ENCODE data around the gene WDR62. TPM values are rescaled to one million over a fixed set of nuclear protein-coding genes. Genes with fewer than 3 reads are reported as not detected.

The WDR62 gene
- total and polyA plus RNA-seq, 2 donors (not counting 3 experiments of a cell fraction or from before 2014, with no cell fraction given) = 8.0 to 13.4 TPM

GRCh38 chr19:36072081-36072480 lies 17.4 kb downstream of the WDR62 start:
- no peak overlapping the region for H3K4me2 ChIP-seq (ENCODE audit: insufficient read depth, low read length)
- FAIRE-seq = no peak
- CTCF ChIA-PET = interaction anchor here (1.6 kb wide), 1 partner anchor 18 kb away, joined by 3 read pairs; the partner anchor contains the start of gene THAP8

GRCh38 chr19:36073121-36073876 lies 18.6 kb downstream of the WDR62 start:
- Histone ChIP-seq H3K27ac (ENCODE audit: insufficient read depth, low read depth, low read length) (no peak overlapping the region), H3K36me3 (ENCODE audit: control insufficient read depth in 2 of 2, extremely low read depth in 1 of 2, insufficient read depth in 2 of 2, low read length in 2 of 2) (peaks cover 0 to 1% of the 10 kb centered on the region in 2 experiments), H3K9me3 (replicated peaks; ENCODE audit: control insufficient read depth, insufficient read depth, low read length) (no peaks in the 10 kb centered on the region), H3K4me3 (replicated peaks in 1 of 3; ENCODE audit: insufficient read depth in 1 of 3, low read depth in 1 of 3, low read length in 3 of 3) (no peak overlapping the region), H3K9ac (replicated peaks; ENCODE audit: extremely low read depth, insufficient read depth, low read length) (no peak overlapping the region), H3K79me2 (ENCODE audit: control insufficient read depth, insufficient read depth, low read length) (no peaks in the 10 kb centered on the region), H4K20me1 (replicated peaks; ENCODE audit: control insufficient read depth, extremely low read depth, insufficient read depth, low read length) (no peaks in the 10 kb centered on the region), H3K4me1 (ENCODE audit: control insufficient read depth, extremely low read depth, insufficient read depth, low read length) (peaks cover 9% of the 10 kb centered on the region), H3K4me2 (ENCODE audit: insufficient read depth, low read length) (no peak overlapping the region), H3K27me3 (ENCODE audit: control insufficient read depth in 2 of 2, insufficient read depth in 2 of 2, low read length in 2 of 2) (no peaks in the 10 kb centered on the region), H3K9me1 (replicated peaks; ENCODE audit: control insufficient read depth, extremely low read depth, insufficient read depth, low read length) (no peaks in the 10 kb centered on the region), H2AFZ (ENCODE audit: low read depth, low read length) (no peak overlapping the region)
- dilution Hi-C loops (cut with MboI; ENCODE audit: extremely low pct_ligation_motif_present, low sequenced_read_pairs) (no loop called here), intact Hi-C loops (cut with micrococcal nuclease) (no loop called here)
- POLR2A ChIA-PET = no interaction called here
- no TSS peak for BruUV-seq (replicated peaks)
- FAIRE-seq (no peak), DNase-seq (ENCODE audit: low read depth, low spot score) (no peak)
- no peak for TF ChIP-seq MAX (IDR thresholded peaks at IDR 0.05; ENCODE audit: insufficient read depth, insufficient read length)
- no peak for TF ChIP-seq POLR2AphosphoS5 (IDR thresholded peaks at IDR 0.05; ENCODE audit: insufficient read depth, low read depth, low read length)
- no peak for TF ChIP-seq FOS (IDR thresholded peaks at IDR 0.05; ENCODE audit: borderline replicate concordance, insufficient read depth, low read length)
- TF ChIP-seq POLR2A (IDR thresholded peaks at IDR 0.05; ENCODE audit: low read depth, low read length) = no peak
- TF ChIP-seq GATA2 (IDR thresholded peaks at IDR 0.05; ENCODE audit: insufficient read depth, insufficient read length, low read depth, low read length) = no peak
- TF ChIP-seq JUN (IDR thresholded peaks at IDR 0.05; ENCODE audit: borderline replicate concordance, insufficient read depth, insufficient read length, low read depth) = no peak
- no peak for TF ChIP-seq CTCF (IDR thresholded peaks at IDR 0.05; ENCODE audit: extremely low read depth in 1 of 2, insufficient read depth in 1 of 2, low read depth in 1 of 2, low read length in 2 of 2)
- TF ChIP-seq EZH2 (IDR thresholded peaks at IDR 0.05; ENCODE audit: borderline replicate concordance, low read depth, low read length, severe bottlenecking) = no peak
- TF ChIP-seq MYC (IDR thresholded peaks at IDR 0.05; ENCODE audit: low read depth, low read length) = no peak
- CTCF ChIA-PET = interaction anchor here (1.3 to 1.6 kb wide), 2 partner anchors 12 to 19 kb away, joined by 3 to 4 read pairs; partner anchors contain the start of gene THAP8

More at GRCh38 chr19:36072081-36072480, 17.4 kb downstream of the WDR62 start:
- intact Hi-C loops (cut with micrococcal nuclease) = no loop called here
- TF ChIP-seq POLR2AphosphoS5 (IDR thresholded peaks at IDR 0.05; ENCODE audit: insufficient read depth, low read depth, low read length) = no peak
- no peak for TF ChIP-seq JUN (IDR thresholded peaks at IDR 0.05; ENCODE audit: borderline replicate concordance, insufficient read depth, insufficient read length, low read depth)
- no peak for TF ChIP-seq EZH2 (IDR thresholded peaks at IDR 0.05; ENCODE audit: borderline replicate concordance, low read depth, low read length, severe bottlenecking)
- no peak for TF ChIP-seq MYC (IDR thresholded peaks at IDR 0.05; ENCODE audit: low read depth, low read length)
- dilution Hi-C loops (cut with MboI; ENCODE audit: extremely low pct_ligation_motif_present, low sequenced_read_pairs) = no loop called here
- Histone ChIP-seq H3K4me1 (ENCODE audit: control insufficient read depth, extremely low read depth, insufficient read depth, low read length) (peaks cover 9% of the 10 kb centered on the region), H3K9me1 (replicated peaks; ENCODE audit: control insufficient read depth, extremely low read depth, insufficient read depth, low read length) (no peaks in the 10 kb centered on the region), H3K9ac (replicated peaks; ENCODE audit: extremely low read depth, insufficient read depth, low read length) (no peak overlapping the region), H3K4me3 (replicated peaks in 1 of 3; ENCODE audit: insufficient read depth in 1 of 3, low read depth in 1 of 3, low read length in 3 of 3) (no peak overlapping the region), H3K27me3 (ENCODE audit: control insufficient read depth in 2 of 2, insufficient read depth in 2 of 2, low read length in 2 of 2) (no peaks in the 10 kb centered on the region), H3K27ac (ENCODE audit: insufficient read depth, low read depth, low read length) (no peak overlapping the region), H3K36me3 (ENCODE audit: control insufficient read depth in 2 of 2, extremely low read depth in 1 of 2, insufficient read depth in 2 of 2, low read length in 2 of 2) (peaks cover 0 to 1% of the 10 kb centered on the region in 2 experiments), H3K79me2 (ENCODE audit: control insufficient read depth, insufficient read depth, low read length) (no peaks in the 10 kb centered on the region), H3K9me3 (replicated peaks; ENCODE audit: control insufficient read depth, insufficient read depth, low read length) (no peaks in the 10 kb centered on the region), H2AFZ (ENCODE audit: low read depth, low read length) (no peak overlapping the region), H4K20me1 (replicated peaks; ENCODE audit: control insufficient read depth, extremely low read depth, insufficient read depth, low read length) (no peaks in the 10 kb centered on the region)
- no peak for DNase-seq (ENCODE audit: low read depth, low spot score)
- BruUV-seq (replicated peaks) = no TSS peak
- POLR2A ChIA-PET = no interaction called here

All from endothelial cell of umbilical vein (primary cell).